Fibroblast of pulmonary artery (primary cell): Measurements from ENCODE around the gene RAPGEF1.

Experiments used
- DNase-seq: peaks from one replicate; pipeline ENCODE4 v3.0.0-alpha.2; 2010; ENCODE audit warnings: low read depth
- H3K4me3 ChIP-seq: replicated peaks from 2 replicates; pipeline ENCODE4 v1.5.1; 2011; ENCODE audit warnings: low read depth, mild to moderate bottlenecking, control low read depth, low read length, moderate library complexity
- TF ChIP-seq, protein P1 (sequence below): IDR thresholded peaks from 2 replicates; pipeline ENCODE4 v1.5.1; 2011; ENCODE audit warnings: mild to moderate bottlenecking, control low read depth, low read length, inconsistent platforms; ENCODE audit errors: missing control alignments

The RAPGEF1 gene

DNA sequence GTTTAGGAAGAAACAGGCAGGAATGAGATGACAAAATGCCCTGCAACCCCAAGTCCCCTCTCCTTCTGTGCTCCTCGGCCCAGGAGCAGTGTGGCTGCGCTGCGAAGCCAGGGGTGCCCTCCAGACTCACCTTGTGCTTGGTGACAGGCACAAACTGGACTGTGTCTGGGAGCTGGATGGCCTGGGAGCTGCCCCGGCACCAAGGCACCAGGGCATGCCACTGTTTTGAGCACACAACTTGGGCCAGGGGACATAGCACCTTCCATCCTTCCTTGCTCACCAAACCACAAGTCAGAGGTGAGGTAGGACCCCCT is 143.5 kb downstream of the RAPGEF1 start:
- no peak for DNase-seq
- TF ChIP-seq, protein P1, sequence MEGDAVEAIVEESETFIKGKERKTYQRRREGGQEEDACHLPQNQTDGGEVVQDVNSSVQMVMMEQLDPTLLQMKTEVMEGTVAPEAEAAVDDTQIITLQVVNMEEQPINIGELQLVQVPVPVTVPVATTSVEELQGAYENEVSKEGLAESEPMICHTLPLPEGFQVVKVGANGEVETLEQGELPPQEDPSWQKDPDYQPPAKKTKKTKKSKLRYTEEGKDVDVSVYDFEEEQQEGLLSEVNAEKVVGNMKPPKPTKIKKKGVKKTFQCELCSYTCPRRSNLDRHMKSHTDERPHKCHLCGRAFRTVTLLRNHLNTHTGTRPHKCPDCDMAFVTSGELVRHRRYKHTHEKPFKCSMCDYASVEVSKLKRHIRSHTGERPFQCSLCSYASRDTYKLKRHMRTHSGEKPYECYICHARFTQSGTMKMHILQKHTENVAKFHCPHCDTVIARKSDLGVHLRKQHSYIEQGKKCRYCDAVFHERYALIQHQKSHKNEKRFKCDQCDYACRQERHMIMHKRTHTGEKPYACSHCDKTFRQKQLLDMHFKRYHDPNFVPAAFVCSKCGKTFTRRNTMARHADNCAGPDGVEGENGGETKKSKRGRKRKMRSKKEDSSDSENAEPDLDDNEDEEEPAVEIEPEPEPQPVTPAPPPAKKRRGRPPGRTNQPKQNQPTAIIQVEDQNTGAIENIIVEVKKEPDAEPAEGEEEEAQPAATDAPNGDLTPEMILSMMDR, result no peak

DNA sequence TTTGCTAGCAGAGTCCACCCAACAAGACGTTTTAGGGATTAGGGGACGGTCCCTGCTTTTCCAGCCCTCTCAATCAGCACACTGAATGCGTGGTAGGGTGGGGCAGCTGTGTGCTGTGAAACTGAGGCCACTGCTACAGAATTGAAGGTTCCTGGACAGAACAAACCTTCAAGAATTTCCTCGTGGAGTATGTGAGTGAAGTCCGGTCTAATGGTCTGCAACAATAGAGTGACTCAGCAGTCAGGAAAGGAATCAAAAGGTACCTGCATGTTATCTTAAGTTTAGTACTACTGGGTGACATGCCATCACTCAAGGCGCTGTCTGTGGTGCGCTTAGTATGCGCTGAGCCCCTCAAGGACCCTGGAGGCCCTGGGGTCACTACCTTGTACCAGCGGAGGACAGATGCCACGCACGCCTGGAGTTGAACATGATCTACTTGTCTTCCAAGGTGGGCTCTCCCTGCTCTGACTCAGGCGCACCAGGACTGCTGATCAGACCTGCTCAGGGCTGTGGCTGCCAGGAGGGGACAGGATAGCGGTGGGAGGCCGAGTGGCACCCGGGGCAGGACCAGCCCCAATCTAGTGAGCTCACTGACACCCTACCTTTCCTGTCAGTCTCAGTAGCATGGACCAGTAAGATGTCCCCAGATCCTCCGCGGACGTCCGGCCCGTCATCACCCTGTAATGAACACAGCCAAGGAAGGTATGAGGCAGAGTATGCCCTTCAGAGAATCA is 144.0 kb downstream of the RAPGEF1 start:
- TF ChIP-seq, protein P1, result no peak
- peak; percentile 26 for DNase-seq
- H3K4me3 ChIP-seq, result no peak overlapping the region

More for the DNA sequence above, 143.5 kb downstream of the RAPGEF1 start:
- H3K4me3 ChIP-seq, result no peak overlapping the region

DNA sequence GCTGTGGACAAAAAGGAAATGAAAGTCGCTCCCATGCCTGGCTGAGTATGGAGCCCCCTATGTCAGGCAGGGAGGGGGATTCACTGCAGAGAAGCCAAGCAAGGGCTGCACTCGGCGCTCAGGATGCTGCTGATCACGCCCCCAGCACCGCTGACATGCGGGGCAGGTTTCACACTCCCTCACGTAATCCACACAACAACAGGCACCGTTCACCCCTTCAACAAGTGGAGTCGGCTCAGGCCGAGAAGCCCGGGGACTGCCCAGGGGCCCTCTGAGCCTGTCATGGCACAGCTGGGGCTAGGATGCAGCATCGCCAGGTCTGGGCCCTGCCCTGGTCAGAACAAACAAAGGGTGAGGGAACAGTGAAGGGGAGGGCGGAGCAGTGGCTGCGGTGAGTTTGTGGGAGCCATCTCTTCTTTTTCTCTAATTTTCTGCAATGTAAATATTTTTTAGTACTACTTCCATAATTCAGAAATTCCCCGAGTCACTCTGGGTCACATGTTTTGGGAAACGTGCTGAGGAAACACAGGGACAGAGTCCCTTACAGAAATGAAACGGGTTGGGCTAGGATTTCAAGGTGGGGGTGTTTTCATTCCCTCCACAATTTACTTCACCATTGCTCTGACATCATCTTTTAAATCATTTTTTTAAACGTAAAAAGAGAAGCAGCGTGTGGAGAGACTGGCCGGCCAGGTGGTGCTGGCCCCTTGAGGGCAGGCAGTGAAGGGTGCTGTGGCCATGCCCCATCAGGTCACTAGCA is 144.8 kb downstream of the RAPGEF1 start:
- TF ChIP-seq, protein P1, result no peak
- H3K4me3 ChIP-seq, result no peak overlapping the region
- DNase-seq, result no peak

DNA sequence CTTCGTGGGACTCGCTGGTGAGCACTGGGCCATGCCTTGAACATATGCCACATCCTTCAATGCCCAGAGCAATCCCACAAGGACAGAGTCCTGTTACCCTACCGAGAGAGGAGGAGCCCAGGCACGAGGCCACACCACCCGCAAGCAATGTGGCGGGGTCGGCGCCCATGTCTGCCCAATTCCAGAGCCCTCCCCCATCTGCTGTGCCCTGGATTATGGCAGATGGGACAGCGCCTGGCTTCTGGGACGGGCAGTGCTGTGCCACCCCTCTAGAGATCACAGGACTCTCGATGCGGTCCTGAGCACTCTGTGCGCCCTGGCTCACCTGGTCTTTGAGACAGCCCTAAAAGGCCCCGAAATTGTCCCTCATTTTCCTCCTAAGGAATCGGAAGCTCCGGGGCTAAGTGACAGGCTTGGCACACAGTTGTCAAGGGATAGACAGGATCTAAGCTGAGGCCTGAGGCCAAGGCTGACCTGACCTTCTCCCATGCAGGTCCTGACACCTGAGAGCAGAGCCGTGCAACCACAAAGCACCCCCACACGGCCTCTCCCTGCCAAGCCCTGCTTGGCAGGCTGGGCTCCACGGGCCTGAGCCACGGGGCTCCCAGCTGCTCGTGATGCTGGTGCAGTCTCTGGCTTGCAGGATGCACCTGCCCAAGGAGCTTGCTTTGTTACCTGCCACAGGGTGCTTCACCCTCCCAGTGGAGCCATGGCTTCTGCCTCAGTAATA is 145.8 kb downstream of the RAPGEF1 start:
- TF ChIP-seq, protein P1, result no peak
- H3K4me3 ChIP-seq, result no peak overlapping the region
- no peak for DNase-seq

DNA sequence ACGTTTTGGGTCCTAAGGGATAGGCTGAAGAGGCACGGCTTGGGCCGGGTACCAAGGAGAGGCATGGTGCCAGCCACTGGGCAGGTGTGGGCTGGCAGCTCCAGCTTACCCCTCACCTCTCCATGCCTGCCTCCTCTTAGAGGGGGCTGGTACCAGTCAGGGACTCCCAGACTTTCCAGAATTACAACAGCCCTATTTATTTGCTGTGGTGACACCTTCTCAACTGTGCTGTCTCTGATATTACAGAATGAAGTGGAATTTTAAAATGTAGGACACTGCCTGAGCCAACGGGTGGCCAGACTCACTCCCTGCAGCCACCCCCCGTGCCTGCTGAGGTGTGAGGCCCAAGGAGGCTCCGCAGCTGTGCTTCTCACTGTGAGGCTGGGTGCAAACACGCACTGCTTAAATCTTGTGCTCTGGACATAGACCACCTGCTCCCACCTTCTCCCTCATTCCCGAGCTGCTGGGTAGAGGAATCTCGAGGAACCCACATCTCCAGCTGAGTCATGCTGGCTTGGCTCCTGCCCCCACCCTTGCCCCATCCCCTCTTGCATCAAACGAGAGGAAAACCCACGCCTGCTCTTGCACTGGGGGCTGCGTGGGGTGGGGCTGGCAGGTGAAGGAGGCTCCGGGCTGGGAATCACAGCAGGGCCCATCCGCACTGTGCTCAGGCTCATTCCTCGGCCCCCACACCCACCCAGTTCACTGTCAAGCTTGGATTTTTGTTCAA is 146.6 kb downstream of the RAPGEF1 start:
- TF ChIP-seq, protein P1, result no peak
- H3K4me3 ChIP-seq, result no peak overlapping the region
- DNase-seq, result no peak

DNA sequence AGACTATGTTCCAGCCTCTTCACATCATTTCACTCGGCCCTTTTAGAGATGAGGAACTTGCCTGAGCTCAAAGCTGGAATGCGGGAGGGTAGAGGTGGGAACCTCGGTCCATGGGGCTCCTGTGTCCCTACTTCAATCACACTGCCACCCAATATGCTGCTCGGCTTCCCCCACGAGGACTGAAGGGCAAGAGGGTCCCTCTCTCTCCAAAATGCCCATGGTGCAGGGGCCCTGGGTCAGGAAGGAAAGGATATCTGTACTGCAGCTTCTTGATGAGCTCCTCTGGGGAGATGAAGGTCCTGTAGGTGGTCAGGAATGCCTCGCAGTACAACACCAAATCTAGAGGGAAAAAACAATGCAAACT is 148.0 kb downstream of the RAPGEF1 start:
- no peak for DNase-seq
- no peak overlapping the region for H3K4me3 ChIP-seq
- TF ChIP-seq, protein P1, result no peak
